ENCODE results near the gene EFEMP1. TPM values are rescaled to one million over a fixed set of nuclear protein-coding genes. Genes with fewer than 3 reads are reported as not detected.

EFEMP1 gene
- total RNA-seq, 3 donors from 2014 or later (not counting 1 experiment from before 2014, with no cell fraction given) = not detected

- H3K9me3 ChIP-seq (ENCODE audit: control insufficient read depth, insufficient read depth, low read length) = no peaks in the 10 kb centered on the region
- H3K27ac Mint-ChIP-seq = no peak overlapping the region
- no peaks in the 10 kb centered on the region for H3K27me3 ChIP-seq (ENCODE audit: control insufficient read depth, insufficient read depth, low read length)
- no peaks in the 10 kb centered on the region for H3K36me3 Mint-ChIP-seq
- peaks cover 0 to 4% of the 10 kb centered on the region in 2 donors for H3K9me3 Mint-ChIP-seq
- H3K4me1 Mint-ChIP-seq = no peaks in the 10 kb centered on the region
- H3K27ac ChIP-seq (ENCODE audit: low read length) = no peak overlapping the region
- 11% methylated on average over 2 of the region's 3 CpGs for WGBS (ENCODE audit: insufficient coverage)
- H3K4me3 Mint-ChIP-seq = no peak overlapping the region
- DNase-seq (peak in 1 of 2 donors; percentile 2), ATAC-seq (no peak)
- H3K4me3 ChIP-seq (ENCODE audit: low read length) = no peak overlapping the region
- no peaks in the 10 kb centered on the region for H3K4me1 ChIP-seq (ENCODE audit: control insufficient read depth, insufficient read depth, low read length)
- H3K27me3 Mint-ChIP-seq (ENCODE audit: low read depth in 2 of 2) = peaks cover 0 to 5% of the 10 kb centered on the region in 2 donors
- no peak for TF ChIP-seq CTCF (IDR thresholded peaks at IDR 0.05)
- no peaks in the 10 kb centered on the region for H3K36me3 ChIP-seq (ENCODE audit: control insufficient read depth, insufficient read depth, low read length)
- intact Hi-C loops (cut with micrococcal nuclease) = no loop called here
These were observed 37.8 kb upstream of the EFEMP1 start for GRCh38 chr2:55961318-55961911.

- no peak for TF ChIP-seq CTCF (IDR thresholded peaks at IDR 0.05)
- H3K27ac Mint-ChIP-seq = no peak overlapping the region
These were observed 35.2 kb upstream of the EFEMP1 start for GRCh38 chr2:55958756-55959155.

GRCh38 chr2:55957142-55957541 lies 33.6 kb upstream of the EFEMP1 start:
- 90% methylated on average over 2 of the region's 3 CpGs for WGBS (ENCODE audit: insufficient coverage)
- Mint-ChIP-seq H3K36me3 (no peaks in the 10 kb centered on the region), H3K4me3 (no peak overlapping the region), H3K4me1 (no peaks in the 10 kb centered on the region), H3K27ac (no peak overlapping the region), H3K27me3 (ENCODE audit: low read depth in 2 of 2) (peaks cover 0 to 3% of the 10 kb centered on the region in 2 donors), H3K9me3 (peaks cover 0 to 2% of the 10 kb centered on the region in 2 donors)
- Histone ChIP-seq H3K36me3 (ENCODE audit: control insufficient read depth, insufficient read depth, low read length) (no peaks in the 10 kb centered on the region), H3K4me1 (ENCODE audit: control insufficient read depth, insufficient read depth, low read length) (no peaks in the 10 kb centered on the region), H3K27ac (ENCODE audit: low read length) (no peak overlapping the region), H3K4me3 (ENCODE audit: low read length) (no peak overlapping the region), H3K9me3 (ENCODE audit: control insufficient read depth, insufficient read depth, low read length) (no peaks in the 10 kb centered on the region), H3K27me3 (ENCODE audit: control insufficient read depth, insufficient read depth, low read length) (no peaks in the 10 kb centered on the region)
- no peak for TF ChIP-seq CTCF (IDR thresholded peaks at IDR 0.05)
- ATAC-seq = no peak
- intact Hi-C loops (cut with micrococcal nuclease) = no loop called here
- DNase-seq = no peak

More at GRCh38 chr2:55958756-55959155, 35.2 kb upstream of the EFEMP1 start:
- Mint-ChIP-seq H3K27me3 (ENCODE audit: low read depth in 2 of 2) (peaks cover 0 to 5% of the 10 kb centered on the region in 2 donors), H3K9me3 (peaks cover 0 to 4% of the 10 kb centered on the region in 2 donors), H3K4me3 (no peak overlapping the region), H3K36me3 (no peaks in the 10 kb centered on the region), H3K4me1 (no peaks in the 10 kb centered on the region)
- 45% methylated on average over 1 of the region's 1 CpG for WGBS (ENCODE audit: insufficient coverage)
- ATAC-seq (no peak), DNase-seq (no peak)
- Histone ChIP-seq H3K4me3 (ENCODE audit: low read length) (no peak overlapping the region), H3K27me3 (ENCODE audit: control insufficient read depth, insufficient read depth, low read length) (no peaks in the 10 kb centered on the region), H3K27ac (ENCODE audit: low read length) (no peak overlapping the region), H3K36me3 (ENCODE audit: control insufficient read depth, insufficient read depth, low read length) (no peaks in the 10 kb centered on the region), H3K4me1 (ENCODE audit: control insufficient read depth, insufficient read depth, low read length) (no peaks in the 10 kb centered on the region), H3K9me3 (ENCODE audit: control insufficient read depth, insufficient read depth, low read length) (no peaks in the 10 kb centered on the region)
- intact Hi-C loops (cut with micrococcal nuclease) = no loop called here
